Measurements from ENCODE around the gene GGT6.

DNA sequence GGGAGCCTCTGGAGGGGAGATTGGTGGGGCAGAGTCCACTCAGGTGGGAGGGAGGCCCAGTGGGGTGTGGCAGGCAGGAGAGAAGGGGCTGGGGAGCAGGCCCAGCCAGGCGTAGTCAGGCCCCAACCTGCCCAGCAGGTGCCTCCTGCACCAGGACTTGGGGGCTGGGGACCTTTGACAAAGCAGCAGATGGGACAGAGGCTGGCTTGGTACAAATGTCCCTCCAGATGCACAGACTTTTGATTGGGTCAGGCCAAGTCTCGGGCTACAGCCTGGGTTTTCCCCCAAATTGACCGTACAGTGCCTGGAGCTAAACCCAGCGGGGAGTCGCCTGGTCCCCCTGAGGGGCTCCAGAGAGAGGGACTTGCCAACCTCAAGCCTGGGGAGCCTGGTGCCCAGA, 411 bp downstream of the GGT6 start:
- TF ChIP-seq, protein P1, sequence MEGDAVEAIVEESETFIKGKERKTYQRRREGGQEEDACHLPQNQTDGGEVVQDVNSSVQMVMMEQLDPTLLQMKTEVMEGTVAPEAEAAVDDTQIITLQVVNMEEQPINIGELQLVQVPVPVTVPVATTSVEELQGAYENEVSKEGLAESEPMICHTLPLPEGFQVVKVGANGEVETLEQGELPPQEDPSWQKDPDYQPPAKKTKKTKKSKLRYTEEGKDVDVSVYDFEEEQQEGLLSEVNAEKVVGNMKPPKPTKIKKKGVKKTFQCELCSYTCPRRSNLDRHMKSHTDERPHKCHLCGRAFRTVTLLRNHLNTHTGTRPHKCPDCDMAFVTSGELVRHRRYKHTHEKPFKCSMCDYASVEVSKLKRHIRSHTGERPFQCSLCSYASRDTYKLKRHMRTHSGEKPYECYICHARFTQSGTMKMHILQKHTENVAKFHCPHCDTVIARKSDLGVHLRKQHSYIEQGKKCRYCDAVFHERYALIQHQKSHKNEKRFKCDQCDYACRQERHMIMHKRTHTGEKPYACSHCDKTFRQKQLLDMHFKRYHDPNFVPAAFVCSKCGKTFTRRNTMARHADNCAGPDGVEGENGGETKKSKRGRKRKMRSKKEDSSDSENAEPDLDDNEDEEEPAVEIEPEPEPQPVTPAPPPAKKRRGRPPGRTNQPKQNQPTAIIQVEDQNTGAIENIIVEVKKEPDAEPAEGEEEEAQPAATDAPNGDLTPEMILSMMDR (IDR thresholded peaks at IDR 0.05), result no peak
- TF ChIP-seq, protein P2, sequence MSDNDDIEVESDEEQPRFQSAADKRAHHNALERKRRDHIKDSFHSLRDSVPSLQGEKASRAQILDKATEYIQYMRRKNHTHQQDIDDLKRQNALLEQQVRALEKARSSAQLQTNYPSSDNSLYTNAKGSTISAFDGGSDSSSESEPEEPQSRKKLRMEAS (IDR thresholded peaks at IDR 0.05; ENCODE audit: low read depth), result no peak
- TF ChIP-seq YY1 (IDR thresholded peaks at IDR 0.05; ENCODE audit: low read depth), result no peak
- no peak for TF ChIP-seq TAF1 (IDR thresholded peaks at IDR 0.05; ENCODE audit: borderline replicate concordance, low read depth, low read length)
- TF ChIP-seq REST (IDR thresholded peaks at IDR 0.05; ENCODE audit: low read depth, low read length), result no peak
- no peak for TF ChIP-seq POLR2AphosphoS5 (IDR thresholded peaks at IDR 0.05; ENCODE audit: low read depth, low read length)

All from SK-N-SH (cell line).